Superior temporal gyrus (tissue), 1 donor: ENCODE results near the gene TTC13.
A peak's percentile ranks its signal among the peaks of the same experiment; 100 is the strongest.

Experiments
- DNase-seq: peaks from one replicate; pipeline ENCODE4 v3.0.0-alpha.2; 2016; ENCODE audit errors: extremely low spot score

The TTC13 gene

GRCh38 chr1:230869500-230869899 is 109.2 kb downstream of the TTC13 start:
- no peak for DNase-seq

- DNase-seq, result peak; percentile 32
Measured at GRCh38 chr1:230868736-230869385, 109.8 kb downstream of the TTC13 start.

GRCh38 chr1:230867903-230868735 is 110.5 kb downstream of the TTC13 start, which contains the start of gene C1orf198:
TSS of gene C1orf198 (minus strand) at chr1:230868521. CDS start at chr1:230868512, 9 bp downstream.
- DNase-seq, result peak; percentile 57

GRCh38 chr1:230867101-230867902 is 111.4 kb downstream of the TTC13 start:
- DNase-seq, result peak; percentile 79

GRCh38 chr1:230866171-230867070 is 112.2 kb downstream of the TTC13 start:
- peak; percentile 78 for DNase-seq

- DNase-seq, result peak; percentile 45
Measured at GRCh38 chr1:230865062-230865817, 113.4 kb downstream of the TTC13 start.

- DNase-seq, result peak; percentile 72
Measured at GRCh38 chr1:230864441-230864840, 114.2 kb downstream of the TTC13 start.

GRCh38 chr1:230863449-230863848 is 115.2 kb downstream of the TTC13 start:
- DNase-seq, result peak; percentile 57

GRCh38 chr1:230861970-230862595 is 116.6 kb downstream of the TTC13 start:
- DNase-seq, result no peak

GRCh38 chr1:230861489-230861888 is 117.2 kb downstream of the TTC13 start:
- no peak for DNase-seq

GRCh38 chr1:230860617-230861384 is 117.9 kb downstream of the TTC13 start:
- DNase-seq, result no peak

- peak; percentile 97 for DNase-seq
Measured at GRCh38 chr1:230858918-230859729, 119.5 kb downstream of the TTC13 start.

- no peak for DNase-seq
Measured at GRCh38 chr1:230858236-230858820, 120.3 kb downstream of the TTC13 start.

GRCh38 chr1:230857822-230858221 is 120.8 kb downstream of the TTC13 start:
- peak; percentile 43 for DNase-seq

GRCh38 chr1:230857077-230857476 is 121.6 kb downstream of the TTC13 start:
- peak; percentile 84 for DNase-seq
